ENCODE results near the gene DCUN1D2. TPM values are rescaled to one million over a fixed set of nuclear protein-coding genes. Genes with fewer than 3 reads are reported as not detected.
"Not testable (repeated sequence)": the region's sequence is repeated elsewhere in the genome, so short reads cannot be mapped to it uniquely, and the experiment has no call there.

Gene DCUN1D2
- total RNA-seq (ENCODE audit: insufficient read depth, low replicate concordance) = 11.1 TPM

GRCh38 chr13:113490496-113491417 lies at the start of gene DCUN1D2:
TSS of gene DCUN1D2 (minus strand) at chr13:113490711. CDS start at chr13:113490669, 42 bp downstream.
- DNase-seq (ENCODE audit: low spot score) = peak; percentile 98

GRCh38 chr13:113539822-113540221 lies 49.3 kb upstream of the DCUN1D2 start:
- no peak for DNase-seq (ENCODE audit: low spot score)

DNA sequence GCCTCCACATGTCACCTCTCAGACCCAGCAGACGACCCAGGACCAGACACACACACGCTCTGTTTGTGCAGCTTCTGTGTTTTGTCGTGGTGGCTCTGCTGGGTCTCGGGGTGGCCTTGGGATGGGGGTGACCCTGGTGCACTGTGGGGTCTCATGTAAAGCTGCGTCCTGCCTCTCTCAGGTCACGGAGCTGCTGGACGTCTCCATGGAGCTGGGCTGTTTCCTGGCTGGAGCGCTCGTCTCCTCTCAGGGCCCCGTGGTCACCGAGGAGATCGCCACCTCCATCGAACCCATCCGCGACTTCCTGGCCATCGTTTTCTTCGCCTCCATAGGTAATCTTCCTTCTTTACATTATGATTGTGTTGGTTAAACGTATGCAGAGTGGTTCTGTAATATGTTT lies 48.7 kb upstream of the DCUN1D2 start:
- no peak for DNase-seq (ENCODE audit: low spot score)

DNA sequence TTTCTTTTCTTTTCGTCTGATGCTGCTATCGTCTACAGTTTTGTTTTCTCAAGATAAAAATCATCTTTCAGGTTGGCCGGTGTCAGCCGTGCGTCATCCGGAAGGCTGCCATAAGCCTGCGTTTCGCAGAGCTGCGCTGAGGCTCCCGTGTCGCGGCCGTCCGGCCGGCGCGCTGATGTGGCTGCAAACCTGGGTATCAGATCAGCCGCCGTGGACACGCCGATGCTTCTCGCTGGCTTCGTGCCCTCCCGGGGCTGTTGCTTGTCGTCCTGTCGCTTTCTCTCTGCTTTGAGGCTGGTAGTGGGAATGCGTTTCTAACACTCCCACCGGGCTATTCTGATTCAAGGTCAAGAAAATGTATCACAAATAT lies 48.2 kb upstream of the DCUN1D2 start:
- no peak for DNase-seq (ENCODE audit: low spot score)

GRCh38 chr13:113537909-113538688 lies 47.6 kb upstream of the DCUN1D2 start:
- no peak for DNase-seq (ENCODE audit: low spot score)

GRCh38 chr13:113537205-113537604 lies 46.7 kb upstream of the DCUN1D2 start:
- no peak for DNase-seq (ENCODE audit: low spot score)

- no peak for DNase-seq (ENCODE audit: low spot score)
These were observed 46.1 kb upstream of the DCUN1D2 start for GRCh38 chr13:113536461-113537110.

DNA sequence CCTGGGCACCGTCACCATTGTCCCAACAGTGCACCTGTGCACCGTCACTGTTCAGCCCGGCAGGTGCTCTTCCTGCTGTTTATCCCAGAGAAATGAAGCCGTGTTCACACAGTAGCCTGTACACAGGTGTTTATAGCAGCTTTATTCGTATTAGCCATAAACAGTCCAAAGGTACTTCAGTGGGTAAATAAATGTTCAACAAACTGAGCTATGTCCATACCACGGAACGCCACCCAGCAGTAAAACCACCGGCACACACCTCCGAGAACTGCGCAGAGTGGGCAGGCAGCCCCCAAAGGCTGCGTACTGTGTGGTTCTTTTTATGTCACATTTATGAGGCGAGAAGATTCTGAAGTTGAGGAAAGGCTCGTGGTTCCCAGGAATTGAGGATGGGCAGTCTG lies 44.9 kb upstream of the DCUN1D2 start:
- DNase-seq (ENCODE audit: low spot score) = no peak

DNA sequence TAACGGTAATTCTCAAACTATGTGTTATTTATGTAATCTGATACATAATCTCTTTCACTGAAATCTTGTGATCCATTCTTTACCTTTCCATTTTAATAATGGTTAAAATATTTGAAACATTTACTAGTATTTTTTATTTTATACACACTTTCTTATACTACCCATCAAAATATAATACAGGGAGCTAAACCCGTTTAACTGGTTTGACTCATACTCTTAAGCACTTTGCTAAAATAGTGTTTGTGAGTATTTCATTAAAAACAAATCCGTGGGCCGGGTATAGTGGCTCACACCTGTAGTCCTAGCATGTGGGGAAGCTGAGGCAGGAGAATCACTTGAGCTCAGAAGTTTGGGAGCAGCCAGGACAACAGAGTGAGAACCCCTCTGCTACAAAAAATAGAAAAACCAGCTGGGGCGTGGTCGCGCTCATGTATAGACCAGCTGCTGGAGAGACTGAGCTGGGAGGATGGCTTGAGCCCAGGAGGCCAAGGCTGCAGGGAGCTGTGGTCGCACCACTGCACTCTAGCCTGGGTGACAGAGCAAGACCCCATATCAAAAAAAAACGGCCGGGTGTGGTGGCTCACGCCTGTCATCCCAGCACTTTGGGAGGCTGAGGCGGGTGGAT lies 43.8 kb upstream of the DCUN1D2 start:
- peak; percentile 21 for DNase-seq (ENCODE audit: low spot score)

DNA sequence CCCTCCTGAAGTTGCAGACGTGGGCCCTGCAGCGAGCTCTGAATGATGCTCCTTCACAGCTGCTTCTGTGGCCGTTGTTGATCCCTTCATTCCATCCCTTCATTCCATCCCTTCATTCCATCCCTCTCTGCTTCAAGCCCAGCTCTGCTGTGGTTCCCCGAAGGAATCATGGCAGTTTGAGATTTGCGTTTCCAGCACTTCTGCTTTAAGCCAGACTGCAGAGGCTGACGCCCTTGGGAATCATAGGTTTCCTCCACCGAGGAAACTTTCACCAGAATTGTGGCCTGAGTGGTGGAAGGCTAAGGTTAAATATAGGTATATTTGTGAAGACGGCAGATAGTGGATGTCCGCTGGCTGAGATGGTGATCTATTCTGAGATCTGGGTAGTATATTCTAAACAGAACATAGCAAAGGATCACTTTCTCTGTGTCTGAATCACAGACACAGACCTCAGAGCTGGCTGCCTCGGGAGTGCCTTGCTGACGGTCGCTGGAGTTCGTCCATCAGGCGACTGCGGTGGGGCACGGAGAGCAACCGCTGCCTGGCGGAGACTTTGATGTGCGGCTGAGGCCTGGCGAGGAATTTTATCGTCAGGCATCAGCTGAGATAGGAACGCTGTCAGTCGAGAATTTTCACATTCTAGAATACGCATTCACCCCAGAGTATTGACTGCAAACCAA lies 42.8 kb upstream of the DCUN1D2 start:
- peak; percentile 86 for DNase-seq (ENCODE audit: low spot score)

DNA sequence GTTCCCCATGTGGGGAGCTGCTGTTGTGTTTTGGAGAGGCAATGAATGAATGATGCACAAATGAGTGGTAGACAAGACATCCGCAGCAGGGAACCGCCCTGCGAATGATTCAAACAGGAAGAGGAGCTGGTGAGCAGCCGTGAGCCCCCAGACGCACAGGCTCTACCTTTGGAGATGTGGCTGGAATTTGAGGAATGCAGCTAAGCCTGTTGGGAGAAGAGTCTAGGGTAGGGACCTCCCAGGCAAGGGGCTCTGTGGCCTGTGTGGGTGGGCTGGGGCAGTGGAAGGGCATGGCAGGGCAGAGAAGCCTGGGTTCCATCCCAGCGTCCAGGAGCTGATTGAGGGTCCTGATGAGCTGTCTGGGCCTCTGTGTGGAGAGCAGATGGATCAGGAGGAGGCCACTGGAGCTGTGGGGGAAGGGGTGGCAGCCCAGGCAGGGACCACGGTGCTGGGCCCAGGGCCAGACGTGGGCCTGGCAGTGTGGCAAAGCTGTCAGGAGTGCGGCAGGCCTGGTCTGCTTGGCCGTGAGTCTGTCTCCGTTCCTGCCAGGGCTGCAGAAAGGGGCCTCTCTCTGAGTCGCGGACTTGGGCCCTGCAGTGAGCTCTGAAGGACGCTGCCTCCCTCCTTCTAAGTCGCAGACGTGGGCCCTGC lies 41.8 kb upstream of the DCUN1D2 start:
- peak; percentile 67 for DNase-seq (ENCODE audit: low spot score)

- no peak for DNase-seq (ENCODE audit: low spot score)
These were observed 40.7 kb upstream of the DCUN1D2 start for GRCh38 chr13:113531041-113531873.

DNA sequence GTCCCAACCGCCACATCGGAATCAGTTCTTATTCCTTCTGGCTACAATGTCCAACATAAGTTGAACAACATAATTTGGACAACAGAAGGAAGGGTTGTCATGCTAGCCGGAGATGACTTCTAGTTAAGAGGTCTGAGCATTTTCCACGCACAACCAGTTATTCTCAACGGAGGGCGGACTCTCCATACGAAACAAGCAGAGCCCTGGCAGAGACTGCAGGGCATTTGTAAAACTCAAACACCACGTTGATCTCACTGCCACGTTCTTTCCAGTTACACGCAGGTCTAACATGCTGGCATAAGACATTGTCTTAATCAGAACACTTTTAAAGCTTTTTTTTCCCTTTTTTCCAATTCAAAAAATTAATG lies 38.3 kb upstream of the DCUN1D2 start:
- no peak for DNase-seq (ENCODE audit: low spot score)

- no peak for DNase-seq (ENCODE audit: low spot score)
These were observed 37.7 kb upstream of the DCUN1D2 start for GRCh38 chr13:113528101-113528812.

- no peak for DNase-seq (ENCODE audit: low spot score)
These were observed 36.9 kb upstream of the DCUN1D2 start for GRCh38 chr13:113527272-113527958.

GRCh38 chr13:113526466-113527220 lies 36.1 kb upstream of the DCUN1D2 start:
- no peak for DNase-seq (ENCODE audit: low spot score)

DNA sequence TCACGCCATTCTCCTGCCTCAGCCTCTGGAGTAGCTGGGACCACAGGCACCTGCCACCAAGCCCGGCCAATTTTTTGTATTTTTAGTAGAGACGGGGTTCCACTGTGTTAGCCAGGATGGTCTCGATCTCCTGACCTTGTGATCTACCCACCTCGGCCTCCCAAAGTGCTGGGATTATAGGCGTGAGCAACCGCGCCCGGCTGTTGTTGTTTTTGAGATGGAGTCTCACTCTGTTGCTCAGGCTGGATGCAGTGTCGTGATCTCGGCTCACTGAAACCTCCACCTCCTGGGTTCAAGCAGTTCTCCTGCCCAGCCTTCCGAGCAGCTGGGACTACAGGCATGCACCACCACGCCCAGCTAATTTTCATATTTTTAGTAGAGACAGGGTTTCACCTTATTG lies 31.9 kb upstream of the DCUN1D2 start:
- not testable (repeated sequence) for DNase-seq (ENCODE audit: low spot score)

DNA sequence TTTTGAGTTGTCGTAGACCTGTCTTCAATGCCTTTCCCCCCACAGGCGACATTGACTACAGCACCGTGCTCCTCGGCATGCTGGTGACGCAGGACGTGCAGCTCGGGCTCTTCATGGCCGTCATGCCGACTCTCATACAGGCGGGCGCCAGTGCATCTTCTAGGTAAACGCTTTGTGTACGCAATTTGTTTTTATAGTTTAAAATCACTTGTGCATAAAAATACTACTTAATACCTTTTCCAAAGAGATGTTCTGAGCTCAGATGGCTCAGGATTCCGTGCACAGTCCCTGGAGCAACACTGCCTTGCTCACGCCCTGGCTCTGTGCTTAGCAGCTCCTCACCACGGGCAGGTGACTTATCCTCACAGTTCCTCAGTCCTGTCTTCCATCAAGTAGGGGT lies 30.1 kb upstream of the DCUN1D2 start:
- DNase-seq (ENCODE audit: low spot score) = no peak
